Measurements from ENCODE around the gene S100A14. TPM values are rescaled to one million over a fixed set of nuclear protein-coding genes. Genes with fewer than 3 reads are reported as not detected.

S100A14 gene
- total and polyA plus RNA-seq, 2 of the 13 experiments (the other 11 are each of a cell fraction or from before 2014, with no cell fraction given): 1.4 to 7.7 TPM

DNA sequence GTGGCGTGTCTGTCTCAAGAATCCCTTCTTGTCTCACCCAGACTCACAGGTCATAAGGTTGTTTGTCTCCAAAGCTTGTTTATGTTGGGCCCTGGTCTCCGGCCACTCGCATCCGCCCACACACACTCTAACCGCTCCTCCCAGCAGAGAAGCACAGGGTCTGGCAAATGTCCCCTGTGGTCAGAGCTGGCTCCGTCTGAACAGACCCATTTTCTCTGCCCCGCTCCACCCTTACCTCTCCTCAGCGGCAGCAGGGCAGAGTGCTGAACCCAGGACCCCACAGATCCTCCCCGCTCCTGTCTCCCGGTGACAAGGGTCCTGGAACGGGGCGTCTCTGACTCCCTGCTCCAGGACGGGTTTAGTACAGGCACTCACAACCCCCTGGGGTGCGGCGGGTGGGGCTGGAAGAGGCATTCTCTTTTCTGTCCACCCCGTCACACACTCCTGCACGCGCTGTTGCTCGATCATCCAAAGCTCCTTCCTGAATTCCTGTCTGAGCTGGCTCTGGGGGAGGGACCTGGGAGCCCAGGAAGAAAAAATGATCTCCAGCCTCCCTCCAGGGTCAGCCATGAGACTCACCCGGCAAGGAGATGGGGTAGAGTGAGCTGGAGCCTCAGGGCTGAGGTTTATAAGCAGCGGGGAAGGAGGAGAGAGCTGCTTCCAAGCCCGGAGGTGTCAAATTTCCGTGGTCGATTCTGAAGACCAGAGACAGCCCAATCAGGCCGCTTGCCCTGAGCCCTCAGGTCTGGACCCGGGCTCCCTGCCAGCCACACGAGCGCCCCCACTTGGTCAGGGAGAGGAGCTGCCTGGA lies 11.0 kb upstream of the S100A14 start, which contains the start of gene S100A13 (continued):
- no peak for TF ChIP-seq ATF1 (CRISPR knock-in tag; IDR thresholded peaks at IDR 0.05)
- no peak for TF ChIP-seq ZNF737 (CRISPR knock-in tag; IDR thresholded peaks at IDR 0.05; ENCODE audit: borderline replicate concordance)
- no peak for TF ChIP-seq NFRKB (IDR thresholded peaks at IDR 0.05)
- no peak; the same call in 1 of the 2 replicates for TF ChIP-seq ZNF766 (CRISPR knock-in tag; IDR thresholded peaks at IDR 0.05; ENCODE audit: borderline replicate concordance)
- TF ChIP-seq, protein P1, sequence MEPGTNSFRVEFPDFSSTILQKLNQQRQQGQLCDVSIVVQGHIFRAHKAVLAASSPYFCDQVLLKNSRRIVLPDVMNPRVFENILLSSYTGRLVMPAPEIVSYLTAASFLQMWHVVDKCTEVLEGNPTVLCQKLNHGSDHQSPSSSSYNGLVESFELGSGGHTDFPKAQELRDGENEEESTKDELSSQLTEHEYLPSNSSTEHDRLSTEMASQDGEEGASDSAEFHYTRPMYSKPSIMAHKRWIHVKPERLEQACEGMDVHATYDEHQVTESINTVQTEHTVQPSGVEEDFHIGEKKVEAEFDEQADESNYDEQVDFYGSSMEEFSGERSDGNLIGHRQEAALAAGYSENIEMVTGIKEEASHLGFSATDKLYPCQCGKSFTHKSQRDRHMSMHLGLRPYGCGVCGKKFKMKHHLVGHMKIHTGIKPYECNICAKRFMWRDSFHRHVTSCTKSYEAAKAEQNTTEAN (CRISPR knock-in tag; conservative IDR thresholded peaks at IDR 0.05): no peak
- TF ChIP-seq NBN (conservative IDR thresholded peaks at IDR 0.05): no peak
- TF ChIP-seq CBX5 (CRISPR knock-in tag; IDR thresholded peaks at IDR 0.05; ENCODE audit: borderline replicate concordance): no peak
- TF ChIP-seq CAMTA2 (CRISPR knock-in tag; IDR thresholded peaks at IDR 0.05; ENCODE audit: borderline replicate concordance): no peak
- no peak for TF ChIP-seq ZNF569 (CRISPR knock-in tag; IDR thresholded peaks at IDR 0.05; ENCODE audit: borderline replicate concordance)
- TF ChIP-seq, protein P2, sequence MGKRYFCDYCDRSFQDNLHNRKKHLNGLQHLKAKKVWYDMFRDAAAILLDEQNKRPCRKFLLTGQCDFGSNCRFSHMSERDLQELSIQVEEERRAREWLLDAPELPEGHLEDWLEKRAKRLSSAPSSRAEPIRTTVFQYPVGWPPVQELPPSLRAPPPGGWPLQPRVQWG (CRISPR knock-in tag; IDR thresholded peaks at IDR 0.05; ENCODE audit: borderline replicate concordance, low read depth): no peak
- no peak for TF ChIP-seq FOXK1 (CRISPR knock-in tag; IDR thresholded peaks at IDR 0.05; ENCODE audit: borderline replicate concordance, low read depth)
- no peak for TF ChIP-seq ZNF263 (CRISPR knock-in tag; IDR thresholded peaks at IDR 0.05)
- TF ChIP-seq, protein P3, sequence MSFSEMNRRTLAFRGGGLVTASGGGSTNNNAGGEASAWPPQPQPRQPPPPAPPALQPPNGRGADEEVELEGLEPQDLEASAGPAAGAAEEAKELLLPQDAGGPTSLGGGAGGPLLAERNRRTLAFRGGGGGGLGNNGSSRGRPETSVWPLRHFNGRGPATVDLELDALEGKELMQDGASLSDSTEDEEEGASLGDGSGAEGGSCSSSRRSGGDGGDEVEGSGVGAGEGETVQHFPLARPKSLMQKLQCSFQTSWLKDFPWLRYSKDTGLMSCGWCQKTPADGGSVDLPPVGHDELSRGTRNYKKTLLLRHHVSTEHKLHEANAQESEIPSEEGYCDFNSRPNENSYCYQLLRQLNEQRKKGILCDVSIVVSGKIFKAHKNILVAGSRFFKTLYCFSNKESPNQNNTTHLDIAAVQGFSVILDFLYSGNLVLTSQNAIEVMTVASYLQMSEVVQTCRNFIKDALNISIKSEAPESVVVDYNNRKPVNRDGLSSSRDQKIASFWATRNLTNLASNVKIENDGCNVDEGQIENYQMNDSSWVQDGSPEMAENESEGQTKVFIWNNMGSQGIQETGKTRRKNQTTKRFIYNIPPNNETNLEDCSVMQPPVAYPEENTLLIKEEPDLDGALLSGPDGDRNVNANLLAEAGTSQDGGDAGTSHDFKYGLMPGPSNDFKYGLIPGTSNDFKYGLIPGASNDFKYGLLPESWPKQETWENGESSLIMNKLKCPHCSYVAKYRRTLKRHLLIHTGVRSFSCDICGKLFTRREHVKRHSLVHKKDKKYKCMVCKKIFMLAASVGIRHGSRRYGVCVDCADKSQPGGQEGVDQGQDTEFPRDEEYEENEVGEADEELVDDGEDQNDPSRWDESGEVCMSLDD (CRISPR knock-in tag; IDR thresholded peaks at IDR 0.05; ENCODE audit: borderline replicate concordance): no peak; the same call in 1 of the 2 replicates
- 0 out of 2 replicates have a peak, but pooled peaks have one; percentile 51 for TF ChIP-seq ZNF709 (CRISPR knock-in tag; IDR thresholded peaks at IDR 0.05)
- TF ChIP-seq, protein P4, sequence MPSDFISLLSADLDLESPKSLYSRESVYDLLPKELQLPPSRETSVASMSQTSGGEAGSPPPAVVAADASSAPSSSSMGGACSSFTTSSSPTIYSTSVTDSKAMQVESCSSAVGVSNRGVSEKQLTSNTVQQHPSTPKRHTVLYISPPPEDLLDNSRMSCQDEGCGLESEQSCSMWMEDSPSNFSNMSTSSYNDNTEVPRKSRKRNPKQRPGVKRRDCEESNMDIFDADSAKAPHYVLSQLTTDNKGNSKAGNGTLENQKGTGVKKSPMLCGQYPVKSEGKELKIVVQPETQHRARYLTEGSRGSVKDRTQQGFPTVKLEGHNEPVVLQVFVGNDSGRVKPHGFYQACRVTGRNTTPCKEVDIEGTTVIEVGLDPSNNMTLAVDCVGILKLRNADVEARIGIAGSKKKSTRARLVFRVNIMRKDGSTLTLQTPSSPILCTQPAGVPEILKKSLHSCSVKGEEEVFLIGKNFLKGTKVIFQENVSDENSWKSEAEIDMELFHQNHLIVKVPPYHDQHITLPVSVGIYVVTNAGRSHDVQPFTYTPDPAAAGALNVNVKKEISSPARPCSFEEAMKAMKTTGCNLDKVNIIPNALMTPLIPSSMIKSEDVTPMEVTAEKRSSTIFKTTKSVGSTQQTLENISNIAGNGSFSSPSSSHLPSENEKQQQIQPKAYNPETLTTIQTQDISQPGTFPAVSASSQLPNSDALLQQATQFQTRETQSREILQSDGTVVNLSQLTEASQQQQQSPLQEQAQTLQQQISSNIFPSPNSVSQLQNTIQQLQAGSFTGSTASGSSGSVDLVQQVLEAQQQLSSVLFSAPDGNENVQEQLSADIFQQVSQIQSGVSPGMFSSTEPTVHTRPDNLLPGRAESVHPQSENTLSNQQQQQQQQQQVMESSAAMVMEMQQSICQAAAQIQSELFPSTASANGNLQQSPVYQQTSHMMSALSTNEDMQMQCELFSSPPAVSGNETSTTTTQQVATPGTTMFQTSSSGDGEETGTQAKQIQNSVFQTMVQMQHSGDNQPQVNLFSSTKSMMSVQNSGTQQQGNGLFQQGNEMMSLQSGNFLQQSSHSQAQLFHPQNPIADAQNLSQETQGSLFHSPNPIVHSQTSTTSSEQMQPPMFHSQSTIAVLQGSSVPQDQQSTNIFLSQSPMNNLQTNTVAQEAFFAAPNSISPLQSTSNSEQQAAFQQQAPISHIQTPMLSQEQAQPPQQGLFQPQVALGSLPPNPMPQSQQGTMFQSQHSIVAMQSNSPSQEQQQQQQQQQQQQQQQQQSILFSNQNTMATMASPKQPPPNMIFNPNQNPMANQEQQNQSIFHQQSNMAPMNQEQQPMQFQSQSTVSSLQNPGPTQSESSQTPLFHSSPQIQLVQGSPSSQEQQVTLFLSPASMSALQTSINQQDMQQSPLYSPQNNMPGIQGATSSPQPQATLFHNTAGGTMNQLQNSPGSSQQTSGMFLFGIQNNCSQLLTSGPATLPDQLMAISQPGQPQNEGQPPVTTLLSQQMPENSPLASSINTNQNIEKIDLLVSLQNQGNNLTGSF (CRISPR knock-in tag; IDR thresholded peaks at IDR 0.05): peak; percentile 75
- no peak for TF ChIP-seq ZNF607 (CRISPR knock-in tag; IDR thresholded peaks at IDR 0.05; ENCODE audit: borderline replicate concordance)
- TF ChIP-seq RXRA (CRISPR knock-in tag; IDR thresholded peaks at IDR 0.05): no peak
- TF ChIP-seq ZFP1 (CRISPR knock-in tag; IDR thresholded peaks at IDR 0.05): no peak
- TF ChIP-seq CBX2 (IDR thresholded peaks at IDR 0.05; ENCODE audit: low read depth, low read length): no peak
- no peak for TF ChIP-seq CBX2 (CRISPR knock-in tag; IDR thresholded peaks at IDR 0.05; ENCODE audit: low read depth)
- TF ChIP-seq TCF12 (IDR thresholded peaks at IDR 0.05): no peak
- peak; percentile 66; the same call in 1 of the 2 replicates for TF ChIP-seq TCF12 (CRISPR knock-in tag; IDR thresholded peaks at IDR 0.05)

Data from HepG2 (cell line).